ENCODE data around the gene ATP8B3. TPM values are rescaled to one million over a fixed set of nuclear protein-coding genes. Genes with fewer than 3 reads are reported as not detected.

The ATP8B3 gene
- total RNA-seq, 1 experiment from 2014 or later, result 9.6 TPM

GRCh38 chr19:1855828-1856255, 43.8 kb upstream of the ATP8B3 start:
- WGBS (ENCODE audit: extremely low coverage, insufficient read length, low lambda C conversion rate), result no CpG with 5 or more reads among the region's 13 CpGs
- Histone ChIP-seq H2BK20ac (ENCODE audit: low read depth, low read length, poor library complexity, severe bottlenecking) (no peak overlapping the region), H3K4me2 (ENCODE audit: insufficient read depth, insufficient read length, low read length) (peak overlapping the region; percentile 35), H3K27ac (ENCODE audit: insufficient read length, low read depth, low read length) (peak overlapping the region; percentile 9), H3K9ac (ENCODE audit: extremely low read depth, insufficient read length, low read length) (no peak overlapping the region), H3K14ac (ENCODE audit: insufficient read depth, low read length) (no peak overlapping the region), H3K9me3 (ENCODE audit: control insufficient read depth, low read depth, low read length) (no peaks in the 10 kb centered on the region), H2BK120ac (ENCODE audit: low read depth, low read length, poor library complexity, severe bottlenecking) (no peak overlapping the region), H4K8ac (replicated peaks; ENCODE audit: insufficient read length, low read depth, low read length) (no peak overlapping the region), H3K23me2 (ENCODE audit: insufficient read length, low read depth, low read length, poor library complexity, severe bottlenecking) (peaks cover 6% of the 10 kb centered on the region), H2BK15ac (ENCODE audit: low read depth, low read length) (no peak overlapping the region), H3K56ac (ENCODE audit: insufficient read length, low read depth, low read length) (no peak overlapping the region), H2BK5ac (ENCODE audit: insufficient read length, low read length) (no peak overlapping the region), H2BK12ac (ENCODE audit: insufficient read length, low read depth, low read length) (no peak overlapping the region), H4K91ac (ENCODE audit: insufficient read length, low read depth, low read length) (no peak overlapping the region), H4K5ac (ENCODE audit: insufficient read length, low read depth, low read length) (no peak overlapping the region), H2AFZ (ENCODE audit: low read length) (no peak overlapping the region), H2AK5ac (ENCODE audit: insufficient read length, low read length) (no peak overlapping the region), H3K27me3 (ENCODE audit: insufficient read depth, low read length) (no peaks in the 10 kb centered on the region), H3T11ph (ENCODE audit: low read length) (no peak overlapping the region), H3K79me1 (ENCODE audit: insufficient read depth, low read depth, low read length, poor library complexity, severe bottlenecking) (peaks cover 11% of the 10 kb centered on the region), H4K20me1 (ENCODE audit: control insufficient read depth, insufficient read depth, insufficient read length) (no peaks in the 10 kb centered on the region), H3K4me1 (ENCODE audit: insufficient read depth, low read length) (peaks cover 7% of the 10 kb centered on the region; the same call in 1 of the 2 replicates), H3K4ac (ENCODE audit: low read depth, low read length) (no peak overlapping the region), H3K79me2 (ENCODE audit: insufficient read depth, low read length) (peaks cover 23% of the 10 kb centered on the region; the same call in 1 of the 2 replicates), H3K23ac (ENCODE audit: insufficient read length, low read depth, low read length) (no peak overlapping the region), H3K18ac (ENCODE audit: insufficient read length, low read depth, low read length) (no peak overlapping the region)
- Mint-ChIP-seq H3K36me3 (ENCODE audit: insufficient read depth in 1 of 3, low read depth in 3 of 3) (peaks cover 0 to 7% (median 0%) of the 10 kb centered on the region in 3 experiments; a peak in 2 of 7 replicates), H3K4me3 (peak overlapping the region in 1 of 2 experiments; percentile 56; a peak in 1 of 5 replicates), H3K9me3 (no peaks in the 10 kb centered on the region), H3K27ac (no peak overlapping the region), H3K27me3 (ENCODE audit: low read depth) (no peaks in the 10 kb centered on the region), H3K4me1 (peaks cover 34 to 72% of the 10 kb centered on the region in 2 experiments)
- TF ChIP-seq CTCF (conservative IDR thresholded peaks at IDR 0.05), result no peak
- no peak for DNase-seq

Data from H9 (cell line).